HG02840 (cell line): Measurements from ENCODE around the gene NT5C2.
"Not testable (repeated sequence)": the region's sequence is repeated elsewhere in the genome, so short reads cannot be mapped to it uniquely, and the experiment has no call there.

Experiments
- ATAC-seq: cut with Tn5 transposase; IDR thresholded peaks from one replicate; pipeline ENCODE4 v1.9.1; 2021; ENCODE audit warnings: mild to moderate bottlenecking, moderate library complexity, moderate number of reproducible peaks; ENCODE audit not compliant: unreplicated experiment, low FRiP score

NT5C2 gene

GRCh38 chr10:103167554-103167953 is 25.5 kb downstream of the NT5C2 start:
- ATAC-seq: not testable (repeated sequence)

- no peak for ATAC-seq
Observed at GRCh38 chr10:103166523-103166922, 26.5 kb downstream of the NT5C2 start.

GRCh38 chr10:103163766-103164403 is 29.2 kb downstream of the NT5C2 start:
- ATAC-seq: not testable (repeated sequence)

GRCh38 chr10:103157246-103157645 is 35.8 kb downstream of the NT5C2 start:
- no peak for ATAC-seq

GRCh38 chr10:103155471-103156085 is 37.5 kb downstream of the NT5C2 start:
- ATAC-seq: no peak

- no peak for ATAC-seq
Observed at GRCh38 chr10:103154521-103155299, 38.4 kb downstream of the NT5C2 start.

GRCh38 chr10:103153302-103154197 is 39.5 kb downstream of the NT5C2 start:
- no peak for ATAC-seq

GRCh38 chr10:103149991-103150622 is 43.0 kb downstream of the NT5C2 start:
- no peak for ATAC-seq

GRCh38 chr10:103147645-103148044 is 45.4 kb downstream of the NT5C2 start:
- ATAC-seq: no peak

- no peak for ATAC-seq
Observed at GRCh38 chr10:103145860-103146466, 47.1 kb downstream of the NT5C2 start.

GRCh38 chr10:103145046-103145445 is 48.0 kb downstream of the NT5C2 start:
- ATAC-seq: no peak

- ATAC-seq: no peak
Observed at GRCh38 chr10:103144041-103144440, 49.0 kb downstream of the NT5C2 start.

GRCh38 chr10:103143641-103144040 is 49.4 kb downstream of the NT5C2 start:
- ATAC-seq: not testable (repeated sequence)

- ATAC-seq: no peak
Observed at GRCh38 chr10:103141950-103142349, 51.1 kb downstream of the NT5C2 start.

- no peak for ATAC-seq
Observed at GRCh38 chr10:103140469-103140868, 52.6 kb downstream of the NT5C2 start.

GRCh38 chr10:103139803-103140202 is 53.3 kb downstream of the NT5C2 start:
- no peak for ATAC-seq

- ATAC-seq: not testable (repeated sequence)
Observed at GRCh38 chr10:103135168-103135567, 57.9 kb downstream of the NT5C2 start.

- no peak for ATAC-seq
Observed at GRCh38 chr10:103130910-103131309, 62.2 kb downstream of the NT5C2 start.

GRCh38 chr10:103130180-103130579 is 62.9 kb downstream of the NT5C2 start:
- not testable (repeated sequence) for ATAC-seq

GRCh38 chr10:103127241-103127640 is 65.8 kb downstream of the NT5C2 start:
- no peak for ATAC-seq
